ENCODE data around the gene DGKD. TPM values are rescaled to one million over a fixed set of nuclear protein-coding genes. Genes with fewer than 3 reads are reported as not detected.
"Not testable (repeated sequence)": the region's sequence is repeated elsewhere in the genome, so short reads cannot be mapped to it uniquely, and the experiment has no call there.

Gene DGKD
- total RNA-seq, 1 donor from 2014 or later = 69.3 TPM

- intact Hi-C loops (cut with DNase I) = no loop called here
- ATAC-seq (no peak), DNase-seq (no peak)
- Histone ChIP-seq H3K4me1 (no peaks in the 10 kb centered on the region), H3K27ac (no peak overlapping the region), H3K36me3 (peaks cover 13% of the 10 kb centered on the region), H3K27me3 (ENCODE audit: low read depth) (no peaks in the 10 kb centered on the region), H3K9me3 (no peaks in the 10 kb centered on the region), H3K4me3 (no peak overlapping the region)
- TF ChIP-seq CTCF (IDR thresholded peaks at IDR 0.05) = no peak
Observed at GRCh38 chr2:233373316-233373715, 19.0 kb downstream of the DGKD start.

- H3K27me3 ChIP-seq (ENCODE audit: low read depth); DNase-seq; intact Hi-C loops (cut with DNase I); H3K9me3 ChIP-seq; H3K4me1 ChIP-seq; H3K4me3 ChIP-seq: not testable (repeated sequence)
- peak overlapping the region; percentile 43 for H3K27ac ChIP-seq
- ATAC-seq = peak; percentile 33 to 44
- H3K36me3 ChIP-seq = peaks cover 13% of the 10 kb centered on the region
Observed at GRCh38 chr2:233374776-233375175, 20.5 kb downstream of the DGKD start.

- Histone ChIP-seq H3K4me3 (no peak overlapping the region), H3K9me3 (no peaks in the 10 kb centered on the region), H3K27me3 (ENCODE audit: low read depth) (no peaks in the 10 kb centered on the region), H3K4me1 (no peaks in the 10 kb centered on the region), H3K27ac (peak overlapping the region; percentile 43), H3K36me3 (peaks cover 13% of the 10 kb centered on the region)
- peak; percentile 77 to 84 for ATAC-seq
- no peak for TF ChIP-seq CTCF (IDR thresholded peaks at IDR 0.05)
- no peak for DNase-seq
- intact Hi-C loops (cut with DNase I) = no loop called here
Observed at GRCh38 chr2:233375490-233376314, 21.4 kb downstream of the DGKD start.

DNA sequence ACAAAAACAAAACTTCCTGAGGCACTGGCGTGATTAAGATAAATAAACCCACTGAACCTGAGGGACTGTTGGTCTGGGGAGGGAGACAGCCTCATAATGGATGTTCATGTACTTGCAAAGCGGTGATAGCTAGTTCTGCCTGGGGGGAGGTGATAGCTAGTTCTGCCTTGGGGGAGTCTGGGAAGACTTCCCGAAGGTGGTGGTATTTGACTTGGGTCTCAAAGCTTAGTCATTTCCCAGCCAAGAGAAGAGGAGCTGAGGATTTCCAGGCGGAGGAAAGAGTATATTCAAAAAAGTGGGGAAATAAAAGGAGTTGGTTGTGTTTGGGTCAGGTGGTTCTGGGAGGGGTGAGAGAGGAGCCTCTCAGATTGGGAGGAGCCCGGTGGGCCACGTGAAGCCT is 24.7 kb downstream of the DGKD start:
- Histone ChIP-seq H3K4me3 (no peak overlapping the region), H3K36me3 (peaks cover 8% of the 10 kb centered on the region), H3K27ac (no peak overlapping the region), H3K9me3 (no peaks in the 10 kb centered on the region), H3K27me3 (ENCODE audit: low read depth) (no peaks in the 10 kb centered on the region), H3K4me1 (no peaks in the 10 kb centered on the region)
- intact Hi-C loops (cut with DNase I) = no loop called here
- ATAC-seq (no peak), DNase-seq (no peak)
- no peak for TF ChIP-seq CTCF (IDR thresholded peaks at IDR 0.05)

- Histone ChIP-seq H3K27ac (no peak overlapping the region), H3K27me3 (ENCODE audit: low read depth) (no peaks in the 10 kb centered on the region), H3K36me3 (peaks cover 8% of the 10 kb centered on the region), H3K9me3 (no peaks in the 10 kb centered on the region), H3K4me1 (peaks cover 2% of the 10 kb centered on the region), H3K4me3 (no peak overlapping the region)
- intact Hi-C loops (cut with DNase I) = no loop called here
- DNase-seq = no peak
- no peak for ATAC-seq
- TF ChIP-seq CTCF (IDR thresholded peaks at IDR 0.05) = no peak
Observed at GRCh38 chr2:233379441-233379840, 25.1 kb downstream of the DGKD start.

- Histone ChIP-seq H3K4me1 (peaks cover 11% of the 10 kb centered on the region), H3K27ac (no peak overlapping the region), H3K36me3 (peaks cover 8% of the 10 kb centered on the region), H3K4me3 (no peak overlapping the region), H3K27me3 (ENCODE audit: low read depth) (no peaks in the 10 kb centered on the region), H3K9me3 (no peaks in the 10 kb centered on the region)
- ATAC-seq (no peak), DNase-seq (no peak)
- intact Hi-C loops (cut with DNase I) = no loop called here
- no peak for TF ChIP-seq CTCF (IDR thresholded peaks at IDR 0.05)
Observed at GRCh38 chr2:233380132-233380895, 26.0 kb downstream of the DGKD start.

Data from lower lobe of right lung (tissue), 2 donors.